ENCODE measurements around the gene S100A1.

S100A1 gene

GRCh38 chr1:153614906-153615305 is 13.3 kb upstream of the S100A1 start:
- H3K9me3 Mint-ChIP-seq: peaks cover 4% of the 10 kb centered on the region
- H3K27ac Mint-ChIP-seq: no peak overlapping the region
- H3K4me3 Mint-ChIP-seq: no peak overlapping the region
- TF ChIP-seq CTCF (IDR thresholded peaks at IDR 0.05): no peak
- H3K4me1 Mint-ChIP-seq: peaks cover 41% of the 10 kb centered on the region
- H3K36me3 Mint-ChIP-seq (ENCODE audit: low read depth): peaks cover 16% of the 10 kb centered on the region
- peaks cover 7% of the 10 kb centered on the region for H3K27me3 Mint-ChIP-seq (ENCODE audit: low read depth, poor library complexity)
- no peak for DNase-seq

- DNase-seq: no peak
- H3K27ac Mint-ChIP-seq: no peak overlapping the region
- peaks cover 7% of the 10 kb centered on the region for H3K27me3 Mint-ChIP-seq (ENCODE audit: low read depth, poor library complexity)
- no peak overlapping the region for H3K4me3 Mint-ChIP-seq
- H3K4me1 Mint-ChIP-seq: peaks cover 36% of the 10 kb centered on the region
- no peak for TF ChIP-seq CTCF (IDR thresholded peaks at IDR 0.05)
- H3K36me3 Mint-ChIP-seq (ENCODE audit: low read depth): peaks cover 21% of the 10 kb centered on the region
- H3K9me3 Mint-ChIP-seq: peaks cover 4% of the 10 kb centered on the region
These were observed 12.8 kb upstream of the S100A1 start for GRCh38 chr1:153615406-153615805.

- H3K4me1 Mint-ChIP-seq: peaks cover 33% of the 10 kb centered on the region
- TF ChIP-seq CTCF (IDR thresholded peaks at IDR 0.05): no peak
- peak within 1 kb of the TSS; percentile 90 for H3K27ac Mint-ChIP-seq
- no peak for DNase-seq
- peaks cover 4% of the 10 kb centered on the region for H3K9me3 Mint-ChIP-seq
- peaks cover 25% of the 10 kb centered on the region for H3K36me3 Mint-ChIP-seq (ENCODE audit: low read depth)
- H3K27me3 Mint-ChIP-seq (ENCODE audit: low read depth, poor library complexity): peaks cover 7% of the 10 kb centered on the region
- no peak within 1 kb of the TSS for H3K4me3 Mint-ChIP-seq
These were observed 11.9 kb upstream of the S100A1 start, which contains the start of gene S100A14 for GRCh38 chr1:153616144-153616916. Gene S100A14 (minus strand): TSS chr1:153616325. CDS start chr1:153615858, 467 bp downstream.

GRCh38 chr1:153616917-153617311 is 11.3 kb upstream of the S100A1 start:
- no peak for DNase-seq
- H3K36me3 Mint-ChIP-seq (ENCODE audit: low read depth): peaks cover 31% of the 10 kb centered on the region
- H3K27ac Mint-ChIP-seq: no peak overlapping the region
- no peak overlapping the region for H3K4me3 Mint-ChIP-seq
- peaks cover 4% of the 10 kb centered on the region for H3K9me3 Mint-ChIP-seq
- TF ChIP-seq CTCF (IDR thresholded peaks at IDR 0.05): no peak
- H3K4me1 Mint-ChIP-seq: peaks cover 27% of the 10 kb centered on the region
- H3K27me3 Mint-ChIP-seq (ENCODE audit: low read depth, poor library complexity): peaks cover 7% of the 10 kb centered on the region

- peaks cover 7% of the 10 kb centered on the region for H3K27me3 Mint-ChIP-seq (ENCODE audit: low read depth, poor library complexity)
- peaks cover 21% of the 10 kb centered on the region for H3K4me1 Mint-ChIP-seq
- TF ChIP-seq CTCF (IDR thresholded peaks at IDR 0.05): peak; percentile 37
- peak; percentile 58 for DNase-seq
- H3K27ac Mint-ChIP-seq: no peak overlapping the region
- H3K9me3 Mint-ChIP-seq: peaks cover 4% of the 10 kb centered on the region
- H3K36me3 Mint-ChIP-seq (ENCODE audit: low read depth): peaks cover 39% of the 10 kb centered on the region
- H3K4me3 Mint-ChIP-seq: no peak overlapping the region
These were observed 10.6 kb upstream of the S100A1 start for GRCh38 chr1:153617663-153618062.

GRCh38 chr1:153619171-153619570 is 9.1 kb upstream of the S100A1 start:
- Mint-ChIP-seq H3K4me3 (no peak overlapping the region), H3K9me3 (peaks cover 4% of the 10 kb centered on the region), H3K4me1 (peaks cover 29% of the 10 kb centered on the region), H3K27ac (no peak overlapping the region), H3K36me3 (ENCODE audit: low read depth) (peaks cover 54% of the 10 kb centered on the region), H3K27me3 (ENCODE audit: low read depth, poor library complexity) (peaks cover 7% of the 10 kb centered on the region)
- DNase-seq: no peak
- no peak for TF ChIP-seq CTCF (IDR thresholded peaks at IDR 0.05)

All from nephron progenitor cell (in vitro differentiated cells).